Stimulated activated CD4-positive, alpha-beta T cell treated with anti-CD3 and anti-CD28 coated beads, Interleukin-4, amount 100 ng/mL, for 1 hour (primary cell): Measurements from ENCODE around the gene C16orf87.

Experiments
- DNase-seq: peaks from one replicate; pipeline ENCODE4 v3.0.0-alpha.2; 2020

Gene C16orf87

GRCh38 chr16:46843898-46844642 is 13.1 kb upstream of the C16orf87 start:
- no peak for DNase-seq

GRCh38 chr16:46842192-46842895 is 11.4 kb upstream of the C16orf87 start:
- no peak for DNase-seq

- no peak for DNase-seq
These were observed 9.0 kb upstream of the C16orf87 start for GRCh38 chr16:46839986-46840443.

GRCh38 chr16:46836534-46837530 is 5.9 kb upstream of the C16orf87 start:
- no peak for DNase-seq

DNA sequence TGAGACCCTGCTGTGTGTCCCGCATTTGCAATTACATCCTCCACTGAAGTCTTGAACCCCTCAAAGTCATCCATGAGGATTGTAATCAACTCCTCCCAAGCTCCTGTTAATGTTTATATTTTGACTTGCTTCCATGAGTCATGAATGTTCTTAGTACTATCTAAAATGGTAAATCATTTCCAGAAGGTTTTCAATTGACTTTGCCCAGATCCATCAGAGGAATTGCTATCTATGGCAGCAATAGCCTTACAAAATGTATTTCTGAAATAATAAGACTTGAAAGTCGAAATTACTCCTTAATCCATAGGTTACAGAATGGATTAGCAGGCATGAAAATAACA is 2.5 kb upstream of the C16orf87 start:
- no peak for DNase-seq

DNA sequence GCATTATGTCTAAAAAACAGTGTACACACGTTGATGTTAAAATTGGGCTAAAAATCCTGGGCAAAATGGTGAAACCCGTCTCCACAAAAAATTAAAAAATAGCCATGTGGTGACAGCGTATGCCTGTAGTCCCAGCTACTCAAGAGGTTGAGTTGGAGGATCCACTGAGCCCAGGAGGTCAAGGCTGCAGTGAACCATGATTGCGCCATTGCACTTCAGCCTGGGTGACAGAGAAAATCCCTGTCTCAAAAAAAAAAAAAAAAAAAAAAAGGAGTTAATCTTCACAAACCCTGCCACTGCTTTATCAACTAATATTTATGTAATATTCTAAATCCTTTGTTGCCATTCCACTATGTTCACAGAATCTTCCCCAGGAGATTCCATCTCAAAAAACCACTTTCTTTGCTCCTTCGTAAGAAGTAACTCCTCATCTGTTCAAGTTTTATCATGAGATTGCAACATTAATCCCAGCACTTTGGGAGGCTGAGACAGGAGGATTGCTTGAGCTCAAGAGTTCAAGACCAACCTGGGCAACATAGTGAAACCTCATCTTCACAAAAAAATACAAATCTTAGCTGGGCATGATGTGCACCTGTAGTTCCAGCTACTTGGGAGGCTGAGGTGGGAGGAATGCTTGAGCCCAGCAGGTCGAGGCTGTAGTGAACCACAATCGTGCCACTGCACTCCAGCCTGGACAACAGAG is 1.9 kb upstream of the C16orf87 start:
- no peak for DNase-seq

DNA sequence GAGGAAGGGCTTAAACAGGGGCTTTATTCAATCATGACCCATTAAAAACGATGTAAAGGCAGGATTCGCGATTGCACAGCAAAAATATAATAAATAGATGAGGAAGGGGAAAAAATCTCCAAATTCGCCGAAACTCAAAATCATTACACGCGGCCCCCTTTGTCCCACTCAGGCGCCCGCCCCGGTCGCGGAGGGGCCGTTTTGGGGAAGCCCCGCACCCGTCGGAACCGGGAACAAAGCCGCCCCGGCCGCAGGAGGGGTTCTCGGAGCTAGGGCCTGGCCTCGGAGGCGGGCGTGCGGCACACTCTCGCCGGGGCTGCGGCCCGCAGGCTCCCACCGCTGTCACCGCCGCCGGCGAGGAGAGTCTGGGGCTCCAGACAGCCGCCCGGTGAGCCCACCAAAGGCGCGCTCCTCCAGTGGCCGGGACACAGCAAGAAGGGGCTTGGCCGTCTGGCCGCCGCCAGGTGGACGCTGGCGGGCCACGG is 521 bp downstream of the C16orf87 start:
- DNase-seq, result peak; percentile 39

DNA sequence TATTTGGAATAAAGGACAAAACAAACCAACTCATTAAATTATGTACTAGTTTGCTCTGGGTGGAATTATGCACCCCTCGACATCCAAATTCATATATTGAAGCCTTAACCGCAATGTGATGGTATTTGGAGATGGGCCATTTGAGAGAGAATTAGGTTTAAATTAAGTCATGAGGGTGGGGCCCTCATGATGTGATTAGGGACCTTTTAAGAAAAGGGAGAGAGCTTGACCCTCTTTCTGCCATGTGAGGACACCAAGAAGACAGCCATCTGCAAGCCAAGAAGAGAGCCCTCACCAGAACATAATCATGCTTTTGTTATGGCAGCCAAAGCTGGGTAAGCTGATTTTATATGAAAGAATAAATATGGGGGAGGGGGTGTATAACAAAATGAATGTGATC is 2.0 kb downstream of the C16orf87 start:
- no peak for DNase-seq

GRCh38 chr16:46828292-46828691 is 2.7 kb downstream of the C16orf87 start:
- DNase-seq, result no peak

GRCh38 chr16:46826631-46827030 is 4.3 kb downstream of the C16orf87 start:
- no peak for DNase-seq

GRCh38 chr16:46822270-46822669 is 8.7 kb downstream of the C16orf87 start:
- no peak for DNase-seq

DNA sequence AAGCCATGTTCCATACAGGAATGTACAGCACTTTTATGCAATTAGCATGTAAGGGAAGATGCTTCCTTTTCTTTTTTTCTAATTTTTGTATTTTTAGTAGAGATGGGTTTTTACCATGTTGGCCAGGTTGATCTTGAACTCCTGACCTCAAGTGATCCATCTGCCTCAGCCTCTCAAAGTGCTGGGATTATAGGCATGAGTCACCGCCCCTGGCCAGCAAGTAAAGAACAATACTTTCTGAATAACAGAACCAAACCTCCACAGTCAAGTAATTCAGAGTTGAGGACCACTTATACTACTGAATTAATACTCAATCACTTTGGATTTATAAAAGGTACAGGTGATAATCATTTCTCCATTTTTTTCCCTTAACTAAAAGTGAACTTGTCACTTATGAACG is 13.0 kb downstream of the C16orf87 start:
- DNase-seq, result no peak

- no peak for DNase-seq
These were observed 16.2 kb downstream of the C16orf87 start for GRCh38 chr16:46814790-46815189.

DNA sequence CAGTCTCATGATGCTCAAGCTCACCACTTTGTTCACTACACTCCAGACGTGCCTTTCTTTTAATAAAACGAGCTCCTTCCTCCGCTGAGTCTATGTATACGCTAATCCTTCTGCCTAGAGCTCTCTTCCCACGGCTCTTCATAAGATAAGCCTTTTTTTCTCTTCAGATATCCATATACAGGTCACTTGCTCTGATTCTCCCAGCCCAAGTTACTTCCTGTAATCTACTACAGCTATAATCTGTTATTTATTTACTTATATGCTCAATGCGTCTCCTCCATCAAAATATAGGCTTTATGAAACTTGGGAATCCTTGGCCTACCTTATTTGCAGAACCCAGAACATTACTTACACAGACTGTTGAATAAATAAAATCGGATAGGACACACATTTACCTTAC is 17.4 kb downstream of the C16orf87 start:
- DNase-seq, result no peak

DNA sequence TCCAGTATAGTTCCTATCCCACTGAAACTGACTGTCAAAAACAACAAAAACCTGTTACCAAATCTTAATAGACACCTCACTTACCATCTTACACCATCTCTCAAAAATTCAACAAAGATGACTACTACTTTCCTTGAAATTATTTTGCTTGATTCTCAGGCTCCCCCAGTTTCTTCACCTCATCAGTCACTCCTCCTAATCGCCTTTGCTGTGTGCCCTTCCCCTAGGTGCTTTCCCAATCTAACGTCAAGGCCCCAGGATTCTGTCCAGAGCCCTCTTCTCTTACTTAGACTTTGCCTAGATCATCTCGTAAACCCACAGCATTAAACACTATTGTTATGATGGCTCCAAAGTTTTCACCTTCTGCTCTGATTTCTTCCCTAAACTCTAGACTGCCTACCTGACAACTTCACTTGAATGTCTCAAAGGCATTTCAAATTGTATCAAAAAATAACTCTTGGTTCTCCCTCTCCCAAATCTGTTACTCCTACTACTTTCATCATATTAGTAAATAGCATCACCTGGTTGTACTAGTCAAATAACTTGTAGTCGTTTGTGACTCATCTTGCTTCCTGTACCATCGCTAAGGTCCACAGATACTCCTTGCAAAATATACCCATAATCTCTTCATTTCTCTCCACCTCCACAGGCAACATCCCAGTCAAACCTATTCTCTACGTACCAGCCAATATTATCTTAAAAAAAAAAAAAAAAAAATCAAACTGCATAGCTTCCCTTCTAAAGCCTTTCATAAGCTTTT is 18.0 kb downstream of the C16orf87 start:
- no peak for DNase-seq

GRCh38 chr16:46811682-46812081 is 19.3 kb downstream of the C16orf87 start:
- no peak for DNase-seq

DNA sequence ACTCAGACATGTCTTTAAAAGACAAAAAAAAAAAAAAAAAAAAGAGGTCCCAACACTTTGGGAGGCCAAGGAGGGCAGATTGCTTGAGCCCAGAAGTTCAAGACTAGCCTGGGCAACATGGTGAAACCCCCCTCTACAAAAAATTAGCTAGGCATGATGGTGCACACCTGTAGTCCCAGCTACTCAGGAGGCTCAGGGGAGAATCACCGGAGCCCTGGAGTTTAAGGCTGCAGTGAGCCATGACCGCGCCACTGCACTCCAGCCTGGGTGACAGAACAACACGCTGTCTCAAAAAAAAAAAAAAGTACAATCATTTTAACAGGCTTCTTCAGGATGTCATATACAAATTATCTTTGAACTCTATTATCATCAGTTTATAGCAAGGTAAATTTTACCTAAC is 22.0 kb downstream of the C16orf87 start:
- no peak for DNase-seq

GRCh38 chr16:46807336-46807735 is 23.6 kb downstream of the C16orf87 start:
- no peak for DNase-seq

DNA sequence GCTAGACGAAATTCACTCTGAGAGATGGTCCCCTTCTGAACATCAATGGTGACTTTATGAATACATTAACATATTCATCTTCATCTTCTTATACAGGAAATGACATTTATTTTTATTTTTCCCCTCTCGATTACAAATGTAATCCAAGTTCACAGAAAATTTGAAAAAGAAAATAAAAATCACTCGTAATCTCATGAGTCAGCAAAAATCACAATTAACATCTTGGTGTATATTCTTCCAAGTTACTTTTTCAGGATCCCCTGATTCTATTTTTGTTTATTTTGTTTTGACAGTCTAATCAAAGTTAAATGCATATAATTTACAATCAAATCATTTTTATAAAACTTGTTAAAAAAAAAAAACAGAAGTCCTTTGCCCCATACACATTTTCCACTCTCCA is 27.6 kb downstream of the C16orf87 start:
- no peak for DNase-seq

- no peak for DNase-seq
These were observed 29.4 kb downstream of the C16orf87 start for GRCh38 chr16:46801428-46802049.

DNA sequence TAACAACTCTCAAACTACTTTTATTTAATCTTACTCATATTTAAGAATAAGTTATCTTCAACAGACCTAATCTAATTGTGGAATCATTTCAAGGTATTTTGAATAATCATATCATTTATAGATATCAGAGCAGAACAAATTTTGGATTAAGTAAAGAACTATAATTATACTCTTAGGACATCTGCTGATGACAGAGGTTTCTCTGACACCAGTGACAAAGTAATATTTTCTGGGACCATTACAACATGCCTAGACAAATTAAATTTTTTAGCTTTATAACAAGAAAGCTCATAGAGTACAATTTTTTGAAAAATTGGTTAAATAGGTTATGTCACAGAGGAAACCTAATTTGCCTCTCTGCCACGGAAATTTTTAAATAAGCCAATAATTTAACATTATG is 30.5 kb downstream of the C16orf87 start:
- no peak for DNase-seq
